Stimulated activated CD8-positive, alpha-beta memory T cell treated with anti-CD3 and anti-CD28 coated beads, Interleukin-12 subunit alpha, Interleukin-12 subunit beta, amount 100 ng/mL, for 1 hour (primary cell): ENCODE data around the gene LSP1.
"Not testable (repeated sequence)": the region's sequence is repeated elsewhere in the genome, so short reads cannot be mapped to it uniquely, and the experiment has no call there.

Experiments used
- DNase-seq: peaks from one replicate; pipeline ENCODE4 v3.0.0-alpha.2; 2020; ENCODE audit warnings: low read depth

LSP1 gene, protein sequence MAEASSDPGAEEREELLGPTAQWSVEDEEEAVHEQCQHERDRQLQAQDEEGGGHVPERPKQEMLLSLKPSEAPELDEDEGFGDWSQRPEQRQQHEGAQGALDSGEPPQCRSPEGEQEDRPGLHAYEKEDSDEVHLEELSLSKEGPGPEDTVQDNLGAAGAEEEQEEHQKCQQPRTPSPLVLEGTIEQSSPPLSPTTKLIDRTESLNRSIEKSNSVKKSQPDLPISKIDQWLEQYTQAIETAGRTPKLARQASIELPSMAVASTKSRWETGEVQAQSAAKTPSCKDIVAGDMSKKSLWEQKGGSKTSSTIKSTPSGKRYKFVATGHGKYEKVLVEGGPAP

DNA sequence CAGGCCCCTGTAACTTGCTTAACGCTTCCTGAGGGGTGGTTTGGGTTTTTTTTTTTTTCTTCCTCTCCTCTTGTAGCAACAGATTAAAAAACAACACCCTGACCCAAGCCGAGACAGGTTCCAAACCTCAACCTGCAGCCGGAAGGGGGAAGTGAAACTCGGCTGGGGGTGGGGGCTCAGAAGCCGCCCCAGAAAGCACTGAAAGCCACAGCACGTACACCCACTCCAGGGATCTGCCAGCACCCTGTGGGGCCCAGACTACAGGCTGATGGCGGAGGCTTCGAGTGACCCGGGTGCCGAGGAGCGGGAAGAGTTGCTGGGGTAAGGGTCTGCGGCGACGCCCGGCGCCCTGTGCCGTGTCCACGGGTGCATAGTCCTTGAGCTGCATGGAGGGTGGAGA, at the start of gene LSP1:
Gene LSP1 (plus strand): TSS at position 208 of the 400 bp plus-strand sequence. CDS start 61 bp downstream, at position 269.
- DNase-seq = peak; percentile 54

DNA sequence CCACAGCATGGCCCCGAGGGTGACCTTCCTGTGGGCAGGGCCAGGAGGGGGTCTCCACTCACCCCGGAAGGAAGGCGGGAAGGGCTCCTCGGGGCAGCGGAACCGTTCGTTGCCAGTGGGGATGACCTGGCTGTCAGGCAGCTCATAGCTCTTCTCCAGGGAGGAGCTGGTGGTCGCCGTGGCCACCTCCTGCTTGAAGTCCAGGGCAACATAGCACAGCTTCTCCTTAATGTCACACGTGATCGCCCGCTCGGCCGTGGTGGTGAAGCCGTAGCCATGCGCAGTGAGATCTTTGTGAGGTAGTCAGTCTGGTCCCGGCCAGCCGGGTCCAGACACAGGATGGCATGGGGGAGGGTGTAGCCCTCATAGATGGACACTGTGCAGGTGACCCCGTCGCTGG, 49.6 kb upstream of the LSP1 start:
- no peak for DNase-seq

DNA sequence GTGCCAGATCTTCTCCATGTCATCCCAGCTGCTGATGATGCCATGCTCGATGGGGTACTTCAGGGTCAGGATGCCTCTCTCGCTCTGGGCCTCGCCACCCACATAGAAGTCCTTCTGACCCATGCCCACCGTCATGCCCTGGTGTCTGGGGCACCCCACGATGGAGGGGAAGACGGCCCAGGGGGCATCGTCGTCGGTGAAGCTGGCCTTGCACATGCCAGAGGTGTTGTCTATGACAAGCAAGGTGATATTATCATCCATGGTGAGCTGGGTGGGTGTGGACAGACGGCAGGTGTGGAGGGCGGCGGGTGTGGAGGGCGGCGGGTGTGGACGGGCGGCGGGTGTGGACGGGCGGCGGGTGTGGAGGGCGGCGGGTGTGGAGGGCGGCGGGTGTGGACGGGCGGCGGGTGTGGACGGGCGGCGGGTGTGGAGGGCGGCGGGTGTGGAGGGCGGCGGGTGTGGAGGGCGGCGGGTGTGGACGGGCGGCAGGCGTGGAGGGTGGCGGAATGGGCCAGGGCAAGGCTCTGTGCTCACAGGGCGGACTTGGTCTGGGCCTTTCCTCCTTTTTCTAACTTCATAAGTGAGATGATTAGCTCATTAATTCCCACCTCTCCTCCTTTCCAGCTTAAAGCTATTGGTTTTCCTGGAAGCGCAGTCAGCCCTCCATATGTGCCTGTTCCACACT, 48.9 kb upstream of the LSP1 start:
- not testable (repeated sequence) for DNase-seq

DNA sequence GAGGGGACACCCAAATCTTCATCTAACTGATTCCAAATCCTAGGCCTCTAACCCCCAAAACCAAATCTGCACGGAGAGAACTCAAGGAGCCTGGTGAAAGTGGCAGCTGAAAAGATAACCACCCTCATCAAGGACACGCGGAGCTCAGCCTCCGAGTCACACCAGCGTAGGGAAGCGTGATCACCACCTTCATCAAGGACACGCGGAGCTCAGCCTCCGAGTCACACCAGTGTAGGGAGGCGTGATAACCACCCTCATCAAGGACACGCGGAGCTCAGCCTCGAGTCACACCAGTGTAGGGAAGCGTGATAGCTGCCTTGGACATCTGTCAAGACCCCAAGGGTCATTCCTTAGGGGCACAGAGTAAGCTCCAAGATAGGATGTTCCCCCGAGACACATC, 47.4 kb upstream of the LSP1 start:
- no peak for DNase-seq

DNA sequence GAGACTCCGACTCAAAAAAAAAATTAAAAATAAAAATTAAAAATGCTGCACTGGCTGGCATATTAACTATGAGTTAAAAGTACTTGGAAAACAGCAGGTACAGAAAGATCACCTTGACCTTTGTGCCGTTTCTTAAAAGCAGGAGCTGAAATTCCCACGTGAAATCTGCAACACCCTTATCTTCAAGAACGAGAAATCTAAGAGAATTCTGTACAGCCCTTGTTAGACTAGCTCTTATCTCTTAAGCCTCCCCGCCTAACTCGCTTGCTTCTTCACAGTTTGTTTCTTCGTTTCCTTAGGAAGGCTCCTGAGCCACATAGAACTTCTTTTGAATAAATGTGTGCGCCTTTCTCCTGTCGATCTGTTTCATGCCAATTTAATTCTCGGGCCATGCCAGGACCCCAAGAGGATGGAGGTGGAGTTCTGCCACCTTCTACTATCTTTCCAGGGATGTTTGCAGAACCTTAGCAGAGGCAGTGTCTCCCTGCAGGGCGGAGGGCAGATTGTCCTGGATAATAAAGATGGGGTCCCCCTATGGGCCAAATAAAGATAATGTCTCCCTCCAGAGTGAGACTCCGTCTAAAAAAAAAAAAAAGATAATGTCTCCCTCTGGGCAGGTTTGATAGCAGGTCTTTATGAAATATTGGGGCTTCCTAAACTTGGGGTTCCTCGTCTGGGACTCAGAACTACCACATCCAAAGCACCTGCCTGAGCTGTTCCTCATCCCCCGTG, 45.5 kb upstream of the LSP1 start:
- DNase-seq = no peak

DNA sequence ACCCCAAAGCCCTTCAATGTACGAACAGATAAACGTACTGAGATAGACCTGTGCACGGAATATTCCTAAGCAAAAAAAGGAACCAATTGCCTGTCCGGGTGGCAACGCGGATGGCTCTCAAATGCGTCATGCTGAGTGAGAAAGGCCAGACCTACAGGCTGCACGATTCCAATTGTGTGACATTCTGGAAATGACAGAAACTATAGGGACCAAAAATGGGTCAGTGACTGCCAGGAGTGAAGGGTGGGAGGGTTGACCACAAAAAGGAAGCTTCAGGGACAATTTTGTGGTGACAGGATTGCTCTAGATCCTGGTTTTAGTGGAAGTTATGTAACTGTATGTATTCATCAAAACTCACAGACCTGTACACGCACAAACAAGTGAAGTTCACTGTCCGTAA, 42.1 kb upstream of the LSP1 start:
- DNase-seq = no peak

DNA sequence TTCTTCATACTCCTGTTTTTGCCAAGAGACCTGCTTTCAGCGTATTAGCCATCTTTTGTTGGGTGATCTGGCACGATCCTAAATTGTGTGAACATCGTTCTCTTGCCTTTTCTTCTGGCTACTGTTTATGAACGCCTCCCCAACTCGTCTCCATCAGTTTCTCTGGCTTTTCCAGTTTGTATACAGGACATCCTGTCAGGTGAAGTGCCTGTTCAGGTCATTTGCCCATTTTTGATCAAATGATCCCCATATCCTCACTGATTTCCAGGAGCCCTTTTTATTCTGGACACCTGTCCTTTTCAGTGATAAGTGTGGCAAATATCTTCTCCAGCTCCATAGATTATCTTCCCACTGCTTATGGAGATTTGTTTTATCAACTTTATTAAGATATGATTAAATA, 40.6 kb upstream of the LSP1 start:
- DNase-seq = no peak

DNA sequence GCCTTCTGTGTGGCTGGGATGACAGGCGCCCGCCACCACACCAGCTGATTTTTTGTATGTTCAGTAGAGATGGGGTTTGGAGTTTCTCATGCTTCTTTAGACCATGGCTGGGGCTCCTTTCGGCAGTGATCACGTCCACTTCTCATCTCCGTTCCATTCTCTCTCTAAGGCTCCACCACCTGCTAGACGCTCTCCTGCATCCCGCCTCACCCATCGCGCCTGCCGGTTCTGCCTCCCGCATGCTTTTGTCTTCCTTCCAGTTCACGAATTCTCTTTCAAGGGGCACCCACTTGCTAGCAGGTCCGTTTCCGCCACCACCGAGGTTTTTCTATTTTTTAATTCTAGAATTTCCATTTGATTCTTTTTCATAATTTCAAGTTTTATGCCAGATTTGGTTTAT, 40.1 kb upstream of the LSP1 start:
- DNase-seq = no peak

DNA sequence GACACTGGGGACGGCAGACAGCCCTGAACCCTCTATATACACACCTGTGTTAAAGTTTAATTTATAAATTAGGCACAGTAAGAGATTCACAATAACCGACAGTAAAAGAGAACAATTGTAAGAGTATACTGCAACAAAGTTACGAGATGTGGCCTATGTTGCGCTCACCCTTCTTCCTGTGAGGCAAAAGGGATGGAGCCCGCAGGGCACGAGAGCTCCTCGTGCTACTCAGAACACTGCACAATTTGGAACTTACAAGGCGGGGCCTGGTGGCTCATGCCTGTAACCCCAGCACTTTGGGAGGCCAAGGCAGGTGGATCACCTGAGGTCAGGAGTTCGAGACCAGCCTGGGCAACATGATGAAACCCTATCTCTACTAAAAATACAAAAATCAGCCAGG, 39.5 kb upstream of the LSP1 start:
- DNase-seq = not testable (repeated sequence)

DNA sequence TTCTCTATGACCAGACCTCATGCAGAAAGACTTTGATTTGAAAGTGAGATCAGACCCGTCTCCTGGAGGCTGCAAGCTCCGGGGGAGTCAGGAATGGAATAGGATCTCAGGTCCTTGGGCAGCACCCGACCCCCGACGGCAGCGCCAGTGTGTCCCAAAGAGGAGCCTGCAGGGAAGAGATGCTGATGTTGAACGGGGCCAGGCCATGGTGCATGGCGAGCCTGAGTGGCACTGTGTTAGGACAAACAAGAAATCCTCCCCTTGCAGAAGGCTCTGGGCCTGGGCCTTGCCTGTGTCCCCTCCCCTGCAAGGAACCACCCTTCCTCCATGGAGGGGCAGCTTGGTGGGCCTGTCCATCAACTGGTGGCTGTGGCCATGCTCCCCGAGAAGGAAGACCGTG, 38.2 kb upstream of the LSP1 start:
- DNase-seq = no peak

DNA sequence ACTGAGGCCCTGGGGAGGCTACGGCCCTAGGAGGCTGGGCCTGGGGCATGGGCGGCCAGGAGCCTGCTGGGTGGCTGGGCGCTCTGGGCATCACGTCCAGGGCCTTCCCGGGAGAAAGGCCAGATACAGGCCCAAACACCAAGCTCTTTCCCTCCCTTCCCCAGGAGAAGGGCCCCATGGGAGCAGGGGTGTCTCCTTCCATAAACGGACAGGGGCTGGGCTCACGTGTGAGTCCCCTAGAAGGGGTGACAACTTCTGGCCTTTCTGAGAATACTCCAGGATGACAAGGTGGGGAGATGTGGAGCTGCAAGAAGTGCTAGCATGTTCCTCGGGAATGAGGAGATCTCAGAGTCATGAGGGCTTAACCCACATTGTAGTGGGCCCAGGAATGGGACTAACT, 37.6 kb upstream of the LSP1 start:
- no peak for DNase-seq

DNA sequence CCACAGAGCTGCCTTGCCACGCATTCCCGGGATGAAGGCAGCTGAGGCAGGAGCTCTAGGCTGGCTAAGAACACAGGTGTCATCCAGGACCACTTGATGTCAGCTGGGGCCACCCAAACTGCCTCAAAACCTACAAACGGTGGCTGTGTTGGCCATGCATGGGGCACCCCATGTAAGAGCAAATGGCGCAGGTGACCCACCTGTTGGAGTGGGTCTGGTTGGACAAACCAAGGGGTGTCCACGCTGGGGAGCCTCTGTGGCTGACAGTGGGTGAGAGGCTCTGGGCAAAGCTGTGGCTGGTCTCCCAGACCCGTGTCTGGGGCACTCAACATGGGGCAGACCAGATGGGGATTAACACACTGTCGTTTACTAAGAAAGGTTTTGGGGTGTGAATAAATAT, 37.1 kb upstream of the LSP1 start:
- no peak for DNase-seq

DNA sequence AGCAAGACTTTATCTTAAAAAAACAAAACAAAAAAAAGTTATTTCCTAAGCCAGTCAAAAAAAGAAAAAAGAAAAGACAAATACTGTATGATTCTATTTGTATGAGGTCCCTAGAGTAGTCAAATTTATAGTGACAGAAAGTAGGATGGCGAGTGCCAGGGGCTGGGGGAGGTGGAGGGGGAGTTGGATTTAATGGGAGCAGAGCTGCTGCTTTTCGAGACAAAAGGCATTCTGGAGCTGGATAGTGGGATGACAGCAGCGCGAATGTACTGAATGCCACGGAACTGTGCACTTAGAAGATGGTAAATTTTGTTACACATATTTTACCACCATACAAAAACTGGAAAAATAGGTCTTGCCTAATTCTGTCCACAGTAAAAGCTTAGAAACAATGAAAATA, 35.9 kb upstream of the LSP1 start:
- DNase-seq = no peak

DNA sequence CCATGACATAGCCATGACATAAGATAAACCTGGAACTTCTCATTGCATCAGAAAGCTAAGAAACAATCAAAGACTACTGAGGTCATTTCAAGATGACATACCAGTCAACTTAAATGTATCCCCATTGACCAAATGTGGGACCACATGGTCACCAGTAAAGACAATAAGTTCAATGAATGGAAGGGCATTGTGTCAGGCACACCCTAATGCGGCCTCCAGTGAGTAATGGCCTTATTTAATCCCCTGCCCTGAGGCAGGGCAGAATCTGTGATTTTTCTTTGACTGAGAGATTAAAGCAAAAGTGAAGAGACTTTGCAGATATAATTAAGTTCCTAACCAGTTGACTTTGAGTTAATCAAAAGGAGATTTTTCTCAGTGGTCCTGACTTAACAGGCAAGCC, 35.4 kb upstream of the LSP1 start:
- DNase-seq = no peak

DNA sequence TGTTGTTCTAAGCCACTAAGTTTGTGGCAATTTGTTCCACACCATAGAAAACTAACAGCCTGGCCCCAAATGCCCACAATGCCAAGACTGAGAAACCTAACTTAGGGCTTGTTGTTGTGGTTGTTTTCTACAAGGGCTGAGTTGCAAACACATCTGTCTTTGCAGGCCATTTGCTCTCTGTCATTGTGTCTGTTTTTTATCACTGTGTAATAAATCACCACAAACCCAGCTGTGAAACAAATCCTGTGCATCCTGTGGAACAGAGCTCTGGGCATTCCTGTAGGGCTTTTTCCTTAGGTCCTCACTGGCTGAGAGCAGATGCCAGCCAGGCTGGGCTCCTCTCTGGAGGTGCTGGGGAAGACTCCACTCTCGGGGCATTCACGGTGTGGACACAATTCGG, 33.8 kb upstream of the LSP1 start:
- DNase-seq = no peak

DNA sequence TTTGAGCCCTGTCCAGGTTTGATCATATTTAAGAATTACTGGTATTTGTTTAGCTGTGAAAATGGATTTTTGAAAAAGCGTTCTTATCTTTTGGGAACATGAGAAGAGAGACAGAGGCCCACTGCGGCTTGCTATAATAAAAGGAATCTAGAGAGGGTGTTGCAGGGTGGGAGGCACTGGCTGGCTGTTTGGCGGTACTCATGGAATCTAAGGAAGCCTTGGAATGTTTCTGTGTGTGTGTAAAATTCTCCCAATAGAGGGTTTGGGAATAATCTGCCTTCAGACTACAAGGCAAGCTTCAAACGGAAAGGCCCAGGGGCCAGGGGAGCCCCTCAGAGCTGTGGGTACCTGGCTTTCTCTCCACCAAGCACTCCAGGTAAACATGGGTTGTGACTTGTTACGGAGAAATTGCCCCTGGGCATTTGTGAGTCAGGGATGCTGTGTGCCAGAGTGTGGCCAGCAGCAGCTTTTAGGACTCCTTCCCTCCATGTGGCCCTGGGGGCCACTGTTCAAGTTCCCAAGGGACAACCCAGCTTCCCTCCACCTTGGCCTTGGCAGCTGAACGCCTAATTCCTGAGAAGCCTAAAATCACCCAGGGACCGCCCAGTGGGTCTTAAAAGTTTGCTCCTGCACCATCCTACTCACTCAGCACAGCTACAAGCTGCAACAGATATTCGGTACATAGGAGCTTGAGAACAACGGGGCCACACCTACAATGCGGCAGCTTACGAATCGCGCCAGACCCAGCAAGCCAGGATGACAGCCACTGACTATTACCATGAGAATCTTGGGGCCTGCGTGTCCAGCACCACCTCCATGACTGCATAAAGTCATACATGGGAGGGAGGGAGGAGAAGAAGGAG, 32.2 kb upstream of the LSP1 start:
- no peak for DNase-seq

DNA sequence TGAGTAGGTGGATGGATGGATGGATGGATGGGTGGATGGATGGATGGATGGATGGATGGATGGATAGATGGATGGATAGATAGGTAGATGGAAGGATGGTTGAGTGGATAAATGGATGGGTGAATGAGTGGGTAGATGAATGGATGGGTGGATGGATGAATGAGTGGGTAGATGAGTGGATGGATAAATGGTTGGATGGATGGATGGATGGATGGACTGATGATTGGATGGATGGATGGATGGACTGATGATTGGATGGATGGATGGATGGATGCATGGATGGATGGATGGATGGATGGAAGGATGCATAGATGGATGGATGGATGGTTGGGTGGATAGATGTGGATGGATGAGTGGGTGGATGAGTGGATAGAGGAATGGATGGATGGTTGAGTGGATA, 31.3 kb upstream of the LSP1 start:
- no peak for DNase-seq

DNA sequence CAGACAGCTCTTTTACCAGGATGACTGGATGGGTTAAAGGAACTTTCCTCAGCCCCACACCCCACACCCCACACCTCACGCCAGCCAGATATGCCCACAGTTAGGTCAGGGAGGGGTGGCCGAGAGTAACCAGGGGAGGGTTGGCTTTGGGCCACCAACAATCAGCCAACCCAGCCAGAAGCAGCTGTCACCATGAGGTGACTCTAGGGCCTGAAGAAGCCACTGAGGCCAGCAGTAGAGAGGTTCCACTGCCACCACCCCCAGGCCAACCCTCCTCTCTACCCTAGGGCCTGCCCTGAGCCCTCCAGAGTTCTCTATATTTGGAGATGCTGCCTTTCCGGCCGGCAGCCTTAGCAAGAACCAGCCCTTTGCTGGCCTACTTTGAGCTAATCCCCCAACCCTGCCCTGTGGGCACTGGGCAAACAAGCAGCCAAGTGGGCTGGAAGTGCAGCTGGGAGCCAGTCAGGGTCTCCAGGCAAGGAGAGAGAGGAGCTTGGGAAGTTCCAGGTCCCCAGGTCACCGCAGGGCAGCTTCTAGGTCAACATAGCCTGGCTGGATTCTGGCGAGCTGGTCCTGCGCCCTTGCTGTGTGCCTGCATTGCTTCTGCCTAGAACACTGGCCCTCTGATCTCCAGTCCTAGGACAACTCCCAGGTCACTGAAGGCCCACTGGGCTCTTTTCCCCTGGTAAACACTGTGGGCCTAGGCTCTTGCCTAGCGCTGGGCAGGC, 30.1 kb upstream of the LSP1 start:
- DNase-seq = no peak

DNA sequence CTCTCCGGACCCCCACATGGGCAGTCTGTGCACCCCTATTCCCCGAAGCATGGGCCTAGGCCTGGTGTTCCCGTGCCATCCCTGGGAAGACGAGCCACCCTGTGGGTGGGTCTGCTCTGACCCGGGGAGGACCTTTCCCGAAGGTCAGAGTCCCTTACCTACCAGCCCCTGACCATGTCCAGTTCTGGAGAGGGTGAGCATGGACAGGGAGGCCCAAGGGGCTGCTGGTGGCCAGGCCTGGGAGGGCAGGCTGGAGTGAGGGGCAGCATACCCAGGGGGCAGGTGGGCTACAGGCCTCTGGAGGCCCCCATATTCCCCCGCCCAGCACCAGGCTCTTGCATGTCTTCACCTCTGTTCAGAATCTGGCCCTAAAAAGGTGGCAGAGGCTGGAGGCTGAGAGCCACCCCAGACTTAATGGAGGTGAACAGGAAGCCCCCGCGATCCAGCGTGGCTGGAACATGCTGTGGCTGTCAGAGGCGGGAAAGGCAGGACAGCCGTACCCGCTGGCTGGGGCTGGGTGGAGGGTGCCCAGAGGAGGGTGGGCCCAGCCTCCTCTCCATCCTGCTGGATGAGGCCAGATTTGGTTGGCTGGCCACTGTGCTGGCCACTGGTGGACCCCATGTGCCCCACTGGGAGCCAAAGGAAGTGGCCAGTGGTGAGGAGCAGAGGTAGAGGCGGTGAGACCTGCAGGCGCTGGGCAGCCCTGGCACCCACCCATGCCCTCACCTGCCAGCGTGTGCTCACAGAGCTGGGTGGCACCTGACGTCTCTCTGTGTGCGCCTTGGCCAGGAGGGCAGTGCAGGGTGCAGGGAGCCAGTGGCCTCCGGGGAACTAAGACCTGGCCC, 29.3 kb upstream of the LSP1 start:
- no peak for DNase-seq

DNA sequence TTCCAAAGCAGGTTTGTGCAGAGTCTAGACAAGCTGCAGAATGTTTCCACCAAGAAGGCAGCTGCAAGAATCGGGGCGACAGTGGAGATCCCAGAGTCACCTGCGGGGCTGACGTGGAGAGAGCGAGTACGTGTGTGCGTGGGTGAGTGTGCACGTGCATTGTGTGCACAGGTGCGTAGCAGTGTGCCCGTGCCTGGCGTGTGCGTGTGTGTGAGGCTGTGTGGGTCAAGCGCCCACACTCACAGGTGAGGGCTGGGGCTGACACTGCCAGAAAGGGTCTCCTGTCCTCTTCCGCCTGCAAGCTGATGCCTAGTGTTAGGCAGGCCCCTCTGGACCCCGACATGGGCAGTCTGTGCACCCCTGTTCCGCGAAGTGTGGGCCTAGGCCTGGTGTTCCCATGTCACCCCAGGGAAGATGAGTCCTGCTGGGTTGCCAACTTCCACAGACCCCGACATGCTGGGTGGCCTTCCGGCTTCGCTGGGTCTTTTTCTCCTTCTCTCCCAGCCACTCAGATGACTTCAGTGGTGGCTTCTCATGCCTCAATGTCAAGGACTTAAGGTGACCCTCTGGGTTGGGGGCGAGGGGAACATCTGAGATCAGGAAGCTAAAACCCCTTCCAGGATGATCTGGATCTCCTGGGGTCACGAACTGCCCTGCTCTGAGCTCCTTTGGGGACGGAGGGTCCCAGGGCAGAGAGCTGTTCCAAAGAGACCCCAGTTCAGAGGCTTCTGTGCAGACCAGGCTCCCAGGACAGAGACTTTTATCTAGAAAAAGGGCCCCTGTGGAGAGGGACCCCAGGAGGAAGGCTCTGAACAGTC, 28.5 kb upstream of the LSP1 start:
- DNase-seq = no peak
